Frontal cortex (tissue), 4 donors: ENCODE measurements around the gene NFATC2. TPM values are rescaled to one million over a fixed set of nuclear protein-coding genes. Genes with fewer than 3 reads are reported as not detected.
A peak's percentile ranks its signal among the peaks of the same experiment; 100 is the strongest.

Experiments
- DNase-seq, 2 donors: peaks; one replicate each; pipeline ENCODE4 v3.0.0; 2012; ENCODE audit warnings: low spot score in 2 of 2
- FAIRE-seq: peaks from 2 replicates; lab custom pipeline; 2012; peaks lifted over from hg19 to GRCh38; lab: Jason Lieb, UNC
- total RNA-seq: library from RNA; depleted of rRNA; stranded (reverse); fragments of >200 nt; gene quantifications from one replicate; pipeline ENCODE4 v1.2.3, GENCODE V29; 2014
- donor health status: control.
- donor health status: control.
- donor health status: control.

Gene NFATC2
- total RNA-seq, 1 donor from 2014 or later: 0.41 TPM

DNA sequence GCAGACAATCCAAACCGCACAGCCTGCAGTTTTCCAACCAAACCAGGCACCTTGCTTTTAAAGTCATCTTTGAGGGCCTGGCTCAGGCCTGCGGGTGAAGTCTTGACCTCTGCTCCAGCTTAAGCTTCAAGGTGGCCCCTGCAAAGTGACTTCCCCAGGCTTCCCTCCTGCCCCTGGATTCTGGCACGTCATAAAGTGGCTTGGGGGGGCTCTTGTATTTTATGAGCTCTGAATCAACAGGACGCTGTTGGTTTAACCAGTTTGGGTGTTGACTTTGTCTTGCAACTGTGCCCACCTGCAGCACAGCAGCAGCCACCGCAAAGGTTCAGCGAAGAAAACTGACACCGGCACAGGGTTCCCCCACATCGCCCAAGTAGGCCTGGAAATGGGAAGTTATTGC lies 81.2 kb downstream of the NFATC2 start:
- FAIRE-seq: no peak

DNA sequence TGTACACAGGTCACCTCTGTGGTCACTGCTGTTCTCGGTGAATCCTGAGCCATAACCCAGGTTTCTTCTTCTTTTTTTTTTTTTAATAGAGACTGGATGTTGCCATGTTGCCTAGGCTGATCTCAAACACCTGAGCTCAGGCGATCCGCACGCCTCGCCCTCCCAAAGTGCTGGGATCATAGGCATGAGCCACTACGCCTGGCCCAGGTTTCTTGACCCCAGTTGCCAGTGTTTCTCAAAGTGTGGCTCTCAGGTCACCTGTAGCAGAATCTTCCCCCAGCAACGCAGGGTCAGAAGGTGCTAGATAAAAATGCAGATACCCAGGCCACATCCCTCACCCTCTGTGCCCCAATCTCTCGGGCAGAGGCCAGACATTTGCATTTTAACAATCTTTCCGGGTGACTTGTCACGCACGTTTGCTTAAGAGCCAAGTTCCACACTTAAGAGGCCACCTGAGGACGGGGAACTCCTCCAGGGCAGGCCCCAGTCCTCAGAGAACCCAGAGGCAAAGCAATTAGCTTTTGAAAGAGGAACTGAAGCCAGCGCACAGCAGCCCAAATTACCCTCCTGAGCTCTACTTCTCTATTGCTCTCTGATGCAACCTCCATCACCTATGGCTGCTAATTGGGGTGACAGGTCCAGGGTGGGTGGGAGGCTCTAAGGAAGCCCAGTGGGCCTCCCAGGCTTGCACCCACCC lies 81.8 kb downstream of the NFATC2 start:
- no peak for FAIRE-seq
- no peak for DNase-seq

More for the DNA sequence above, 81.2 kb downstream of the NFATC2 start:
- no peak for DNase-seq

GRCh38 chr20:51460163-51460562 lies 82.4 kb downstream of the NFATC2 start:
- FAIRE-seq (no peak), DNase-seq (no peak)

DNA sequence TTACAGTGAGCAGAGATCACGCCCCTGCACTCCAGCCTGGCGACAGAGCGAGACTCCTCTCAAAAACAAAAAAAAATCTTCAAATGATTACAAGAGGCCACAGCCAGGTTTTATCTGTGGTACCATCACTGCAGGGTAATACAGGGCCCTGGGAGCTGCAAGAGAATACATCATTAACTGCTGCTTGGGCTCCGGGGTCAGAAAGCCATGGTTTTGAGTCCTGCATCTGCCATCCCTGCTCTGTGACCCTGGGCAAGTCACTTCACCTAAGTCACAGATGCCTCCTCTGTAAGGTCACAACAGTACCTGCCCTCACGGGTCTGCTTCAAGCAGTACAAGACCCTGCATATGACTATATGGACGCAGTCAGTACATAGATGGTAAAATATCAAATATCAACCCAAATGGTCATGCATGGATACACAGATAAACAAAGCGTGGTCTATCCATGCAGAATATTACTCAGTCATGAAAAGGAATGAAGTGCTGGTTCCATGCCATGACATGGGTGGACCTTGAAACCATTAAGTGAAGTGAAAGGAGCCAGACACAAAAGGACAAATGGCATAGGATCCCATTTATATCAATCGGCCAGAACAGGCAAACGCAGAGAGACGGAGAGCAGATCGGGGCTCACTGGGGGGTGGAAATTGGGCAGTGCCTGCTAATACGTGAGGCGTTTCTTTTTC lies 83.6 kb downstream of the NFATC2 start:
- FAIRE-seq (no peak), DNase-seq (no peak)

DNA sequence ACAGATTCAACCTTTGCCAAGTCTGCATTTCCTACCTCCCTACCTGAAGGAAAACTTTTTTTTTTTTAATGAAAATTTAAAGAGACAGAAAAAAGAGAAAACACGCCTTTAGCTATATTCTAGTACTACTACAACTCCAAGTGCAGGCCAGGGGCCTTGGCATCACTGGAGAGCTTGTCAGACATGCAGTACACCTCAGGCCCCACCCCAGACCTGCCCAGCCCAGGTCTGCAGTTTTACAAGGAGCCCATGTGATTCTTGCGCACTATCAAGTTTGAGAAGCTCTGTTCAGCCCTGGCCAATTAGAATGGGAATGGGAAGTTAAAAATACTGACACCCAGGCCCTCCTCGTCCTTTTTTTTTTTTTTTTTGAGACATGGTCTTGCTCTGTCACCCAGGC lies 85.0 kb downstream of the NFATC2 start:
- FAIRE-seq: no peak
- DNase-seq: no peak

DNA sequence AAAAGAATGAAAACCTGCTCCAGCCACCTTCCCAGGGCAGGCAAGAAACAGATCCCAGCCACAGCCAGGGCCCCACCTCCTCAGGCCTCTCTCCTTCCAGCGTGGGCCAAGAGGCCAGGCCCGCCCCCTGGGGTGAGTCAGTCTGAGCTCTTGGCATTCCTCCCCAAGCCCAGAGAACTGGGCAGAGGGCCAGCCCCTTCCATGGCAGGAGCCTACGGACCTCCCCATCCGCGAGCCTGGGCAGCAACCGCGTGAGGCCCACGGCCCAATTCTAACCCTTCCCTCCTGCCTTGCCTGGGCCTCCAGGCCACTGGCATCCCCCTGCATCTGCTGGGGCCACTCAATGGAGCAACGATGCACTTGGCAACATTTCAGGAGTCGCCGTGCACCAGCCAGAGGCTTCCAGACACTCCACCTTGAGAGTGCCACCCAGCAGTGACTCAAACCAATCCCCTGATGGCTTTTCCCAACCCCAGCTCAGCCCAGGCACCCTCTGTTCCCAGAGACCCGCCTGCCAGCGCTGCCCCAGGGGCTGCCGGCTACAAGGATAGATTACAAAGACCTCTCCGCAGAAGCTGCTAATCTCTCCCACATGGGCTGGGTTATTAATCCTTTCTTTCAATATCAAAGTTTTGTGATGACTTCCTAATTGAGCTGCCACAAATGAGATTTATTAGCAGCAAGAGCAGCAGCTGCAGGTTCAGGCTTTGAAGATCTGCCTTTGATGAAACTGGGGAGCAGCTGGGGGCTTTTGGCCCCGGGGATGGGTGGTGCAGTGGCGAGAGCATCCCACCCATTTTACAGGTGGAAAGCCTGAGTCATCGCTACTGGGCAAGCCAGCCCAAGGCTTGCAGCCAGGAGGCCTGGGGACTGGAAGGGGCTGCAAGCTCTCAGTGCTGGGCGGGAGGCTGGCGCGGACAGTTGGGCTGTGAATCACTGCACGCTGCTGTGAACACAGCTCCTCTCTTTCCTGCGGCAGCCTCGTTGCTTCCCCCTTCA lies 85.7 kb downstream of the NFATC2 start:
- DNase-seq (peak; percentile 55 to 81), FAIRE-seq (no peak)

- FAIRE-seq (no peak), DNase-seq (no peak)
Observed at GRCh38 chr20:51454250-51454865, 88.2 kb downstream of the NFATC2 start.

GRCh38 chr20:51452734-51453365 lies 89.7 kb downstream of the NFATC2 start:
- FAIRE-seq: no peak
- DNase-seq: no peak

GRCh38 chr20:51452091-51452613 lies 90.4 kb downstream of the NFATC2 start:
- no peak for FAIRE-seq
- no peak for DNase-seq

GRCh38 chr20:51451484-51451883 lies 91.0 kb downstream of the NFATC2 start:
- FAIRE-seq: no peak
- DNase-seq: no peak

DNA sequence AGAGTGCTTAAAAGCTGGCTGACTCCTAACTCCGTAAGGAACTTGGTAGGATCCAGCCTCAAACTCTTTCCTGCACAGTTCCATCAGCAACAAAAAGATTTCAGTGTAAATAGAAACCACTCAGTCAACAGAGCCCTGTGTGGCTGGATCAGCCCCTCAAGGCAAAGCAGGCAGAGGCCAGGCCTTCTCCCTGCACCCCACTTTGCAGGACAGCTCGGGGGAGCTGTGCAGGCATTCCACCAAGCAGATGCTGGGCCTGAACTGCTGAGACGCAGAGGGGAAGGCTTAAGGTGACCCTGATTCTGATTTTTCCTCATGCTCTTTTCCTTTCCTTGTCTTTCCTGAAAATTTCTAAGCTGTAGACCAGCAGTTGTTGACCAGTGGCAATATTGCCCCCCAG lies 91.5 kb downstream of the NFATC2 start:
- no peak for FAIRE-seq

DNA sequence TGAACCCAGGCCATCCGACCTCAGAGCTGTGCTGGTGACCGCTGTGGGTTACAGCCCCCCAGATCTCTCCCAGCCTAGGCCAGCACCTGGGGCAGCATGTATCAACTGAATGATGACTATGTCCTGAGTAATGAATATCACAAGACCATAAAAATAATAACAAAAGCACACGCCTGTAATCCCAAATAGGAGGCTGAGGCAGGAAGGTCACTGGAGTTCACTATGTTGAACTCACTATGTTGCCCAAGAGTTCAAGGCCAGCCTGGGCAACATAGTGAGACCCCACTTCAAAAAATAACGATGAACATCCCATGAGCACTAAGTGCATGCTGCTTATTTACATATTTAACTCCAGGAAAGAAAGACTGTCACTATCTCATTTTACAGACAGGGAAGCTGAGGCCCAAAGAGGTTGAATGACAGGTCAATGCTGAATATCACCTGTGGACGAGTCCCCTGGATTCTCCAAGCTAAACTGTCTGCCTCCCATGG lies 92.3 kb downstream of the NFATC2 start:
- DNase-seq (no peak), FAIRE-seq (no peak)

More for the DNA sequence above, 91.5 kb downstream of the NFATC2 start:
- no peak for DNase-seq

- no peak for DNase-seq
- FAIRE-seq: no peak
Observed at GRCh38 chr20:51449498-51450220, 92.9 kb downstream of the NFATC2 start.

DNA sequence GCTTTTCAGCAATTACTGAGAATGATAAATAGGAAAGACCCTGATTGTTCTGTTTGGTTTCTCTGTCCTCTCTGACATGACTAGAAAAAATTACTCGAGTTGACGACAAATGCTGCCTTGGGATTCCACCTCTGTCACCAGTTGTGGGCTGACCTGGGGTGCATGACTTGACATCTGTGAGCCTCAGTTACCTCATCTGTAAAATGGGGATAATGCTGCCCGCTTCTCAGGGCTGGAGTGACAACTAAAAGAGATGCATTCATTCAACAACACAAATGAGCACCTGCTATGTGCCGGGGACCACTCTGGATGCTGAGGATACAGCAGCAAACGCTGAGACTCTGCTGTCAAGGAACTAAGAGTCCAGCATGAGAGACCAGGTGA lies 94.8 kb downstream of the NFATC2 start:
- no peak for FAIRE-seq
- DNase-seq: no peak

GRCh38 chr20:51447097-51447764 lies 95.3 kb downstream of the NFATC2 start:
- DNase-seq (peak in 1 of 2 donors; percentile 44), FAIRE-seq (no peak)

DNA sequence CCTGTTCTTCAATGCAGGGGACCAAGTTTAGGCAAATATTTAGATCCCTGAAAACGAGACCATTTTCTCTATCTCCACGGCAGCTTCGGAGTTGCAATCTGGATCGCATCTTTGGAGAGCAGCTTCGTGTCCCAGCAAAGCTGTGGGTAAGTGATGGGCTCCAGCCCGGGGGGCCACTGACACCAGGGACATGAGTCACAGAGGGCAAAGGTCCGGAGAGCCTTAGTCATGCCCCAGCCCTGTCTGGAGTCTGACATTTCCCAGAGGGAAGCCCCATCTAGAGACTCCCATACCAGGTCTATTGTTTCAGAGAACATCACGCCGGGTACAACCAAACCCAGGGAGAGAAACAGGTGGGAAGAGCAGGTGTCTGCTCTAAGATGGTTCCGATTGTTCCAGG lies 95.9 kb downstream of the NFATC2 start:
- FAIRE-seq (no peak), DNase-seq (peak in 1 of 2 donors; percentile 34)

GRCh38 chr20:51446230-51446629 lies 96.3 kb downstream of the NFATC2 start:
- DNase-seq (no peak), FAIRE-seq (no peak)

DNA sequence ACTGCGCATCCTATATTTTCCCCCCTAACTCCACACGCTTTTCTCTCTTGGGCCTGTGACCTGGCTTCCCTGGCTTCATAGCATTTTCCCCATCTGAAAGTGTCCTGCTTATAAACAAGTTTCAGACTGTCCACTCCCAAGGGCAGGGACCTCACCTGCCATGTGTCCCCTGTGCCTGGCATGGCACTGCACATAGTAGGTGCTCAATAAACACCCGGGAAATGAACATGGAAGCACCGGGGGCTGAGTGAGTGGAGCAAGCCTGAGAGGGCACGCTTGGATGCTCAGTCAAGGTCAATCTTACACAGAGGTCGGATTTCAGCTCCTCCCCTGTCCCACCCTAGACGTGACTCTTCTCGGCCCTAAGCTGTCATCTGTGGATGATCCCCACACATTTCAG lies 96.9 kb downstream of the NFATC2 start:
- DNase-seq (no peak), FAIRE-seq (no peak)
